T-helper 2 cell (primary cell): ENCODE results near the gene KCNN3.
A peak's percentile ranks its signal among the peaks of the same experiment; 100 is the strongest.

Source experiments
- DNase-seq, 5 experiments: peaks; one replicate each; pipeline versions ENCODE4 v3.0.0 to v3.0.0-alpha.2; 2012 to 2022

Gene KCNN3

DNA sequence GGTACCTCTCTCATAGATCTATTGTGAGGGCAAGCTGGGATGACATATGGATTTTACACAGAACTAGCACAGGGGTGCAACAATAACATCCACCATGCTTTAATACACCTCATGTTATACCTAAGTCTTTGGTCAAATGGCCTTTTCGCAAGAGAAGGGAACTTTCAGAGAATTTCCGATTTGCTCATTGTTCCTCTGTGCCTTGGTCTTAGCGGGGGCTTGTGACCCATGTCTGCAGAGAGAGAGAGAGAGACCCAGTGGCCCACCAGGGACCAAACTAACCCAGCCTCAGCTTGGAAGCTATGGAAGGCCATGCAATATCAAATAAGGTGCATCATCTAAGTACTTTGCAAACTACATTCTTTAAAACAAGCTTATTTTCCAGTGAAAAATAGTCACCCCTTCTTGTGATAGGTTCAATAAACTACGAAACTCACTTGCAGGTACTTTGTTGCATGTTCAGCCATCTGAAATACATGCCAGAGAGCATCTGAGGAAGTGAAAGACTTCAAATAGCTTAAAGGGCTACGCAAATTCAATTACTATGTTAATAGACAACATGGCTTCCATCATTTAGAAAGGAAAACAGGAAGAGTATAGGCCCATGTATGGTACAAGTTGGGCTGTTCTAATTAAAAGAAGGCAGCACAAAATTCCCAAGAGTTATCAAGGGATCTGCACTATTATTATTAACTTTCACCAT is 100.7 kb downstream of the KCNN3 start:
- no peak for DNase-seq

DNA sequence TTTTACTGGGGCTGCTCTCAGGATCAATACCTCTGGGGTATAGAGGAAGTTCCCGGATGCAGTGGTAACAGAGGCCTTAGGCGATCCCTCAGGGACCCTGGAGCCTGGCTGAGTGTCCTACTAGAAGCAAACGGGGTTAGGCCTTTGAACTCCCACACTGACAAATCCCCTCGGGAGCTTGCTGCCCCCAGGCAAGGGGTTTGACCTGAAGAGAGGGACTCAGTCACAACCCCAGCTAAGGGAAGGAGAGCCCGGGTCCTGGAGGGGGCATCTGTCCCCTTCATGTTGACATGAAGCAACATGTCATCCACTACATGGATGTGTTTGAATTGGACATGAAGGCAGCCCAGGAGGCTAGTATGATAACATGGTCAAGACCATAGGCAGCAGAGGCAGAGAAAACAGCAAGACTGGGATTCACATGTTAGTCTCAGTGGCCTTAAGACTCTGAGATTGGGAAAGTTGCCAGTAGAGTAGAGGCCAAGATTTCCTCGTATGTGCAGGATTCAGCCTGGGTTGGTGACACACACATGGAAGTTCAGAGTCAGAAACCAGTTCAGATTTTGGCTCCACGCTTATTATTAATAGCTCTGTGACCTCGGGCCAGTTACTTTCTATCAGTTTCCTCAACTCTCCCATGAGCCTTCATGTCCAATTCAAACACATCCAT is 101.5 kb downstream of the KCNN3 start:
- no peak for DNase-seq

DNA sequence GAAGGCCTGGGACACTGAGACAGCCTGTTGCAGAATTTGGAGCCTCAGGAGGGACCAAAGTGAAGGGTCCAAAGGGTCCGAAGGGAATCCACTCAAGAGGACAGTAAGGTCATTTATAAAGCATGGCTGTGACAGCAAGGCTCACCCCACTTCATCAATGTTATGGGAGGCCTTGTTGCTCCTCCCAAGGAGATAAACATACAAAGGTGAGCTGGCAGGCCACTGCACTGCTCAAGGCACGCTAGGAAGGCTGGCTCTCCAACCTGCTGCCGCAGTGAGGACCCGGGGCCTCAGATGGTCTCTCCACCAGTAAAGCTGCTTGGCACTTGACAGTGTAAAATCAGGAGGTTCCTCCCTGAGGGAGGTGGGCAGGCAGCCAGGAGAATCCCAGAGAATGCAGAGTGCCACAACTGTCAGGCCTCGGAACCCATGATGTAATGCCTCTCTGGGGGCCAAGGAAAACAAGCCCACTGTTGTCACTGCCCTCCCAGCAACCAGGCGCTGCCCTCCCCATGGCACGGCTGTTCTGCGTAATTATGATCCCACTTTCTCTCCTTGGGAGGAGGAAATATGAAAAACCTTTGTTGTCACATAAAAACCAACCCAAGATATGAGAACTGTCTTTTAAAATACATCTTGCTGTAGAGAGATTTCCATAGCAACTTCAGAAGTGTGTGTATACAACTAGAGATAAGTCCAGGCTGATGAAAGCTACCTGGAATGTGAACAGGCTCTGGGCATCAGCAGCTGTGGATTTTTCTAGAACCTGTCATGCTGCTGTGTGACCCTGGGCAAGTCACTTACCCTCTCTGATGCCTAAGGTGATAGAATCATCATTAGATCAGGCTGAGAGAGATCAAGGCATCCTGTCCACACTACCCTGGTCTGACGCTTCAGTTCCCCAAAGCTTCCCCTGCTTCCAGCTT is 102.5 kb downstream of the KCNN3 start:
- no peak for DNase-seq

DNA sequence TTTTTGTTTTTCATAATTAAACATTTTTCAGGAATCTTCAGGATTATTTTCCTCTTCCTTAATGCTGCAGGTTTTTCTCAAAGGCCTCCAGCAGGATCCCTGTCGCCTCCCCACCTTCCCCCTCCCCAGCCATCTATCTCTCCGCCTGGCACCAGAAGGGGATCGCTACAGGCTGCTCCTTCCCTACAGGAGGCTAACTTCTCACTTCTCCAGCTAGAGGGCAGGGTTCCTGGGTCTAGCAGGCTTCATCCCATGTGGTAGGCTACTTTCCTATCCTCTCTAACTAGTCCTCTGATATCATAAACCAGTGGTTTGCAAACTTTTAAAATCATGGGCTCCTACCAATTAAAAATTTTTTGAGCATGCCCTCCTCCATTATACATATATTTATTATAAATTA is 104.1 kb downstream of the KCNN3 start:
- DNase-seq = peak in 1 of 5 experiments; percentile 27

DNA sequence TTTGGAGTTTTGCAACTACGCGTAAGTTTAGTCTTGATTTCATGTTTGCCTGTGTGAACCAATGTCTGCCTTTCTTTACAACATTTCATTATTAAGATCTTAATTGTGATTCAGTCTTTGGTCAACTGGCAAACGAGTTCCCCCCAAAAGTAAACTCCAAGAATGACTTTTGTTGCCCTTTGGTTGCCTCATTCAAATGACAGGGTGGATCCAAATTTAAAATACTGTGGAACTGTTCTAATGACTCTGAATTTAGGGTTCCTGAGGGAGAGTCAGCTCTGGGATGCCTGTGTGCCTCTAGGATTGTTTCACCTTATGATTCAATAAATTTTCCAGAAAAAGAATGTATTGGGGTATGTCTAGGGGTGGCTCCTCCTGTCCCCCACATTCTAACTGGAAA is 105.3 kb downstream of the KCNN3 start:
- no peak for DNase-seq

DNA sequence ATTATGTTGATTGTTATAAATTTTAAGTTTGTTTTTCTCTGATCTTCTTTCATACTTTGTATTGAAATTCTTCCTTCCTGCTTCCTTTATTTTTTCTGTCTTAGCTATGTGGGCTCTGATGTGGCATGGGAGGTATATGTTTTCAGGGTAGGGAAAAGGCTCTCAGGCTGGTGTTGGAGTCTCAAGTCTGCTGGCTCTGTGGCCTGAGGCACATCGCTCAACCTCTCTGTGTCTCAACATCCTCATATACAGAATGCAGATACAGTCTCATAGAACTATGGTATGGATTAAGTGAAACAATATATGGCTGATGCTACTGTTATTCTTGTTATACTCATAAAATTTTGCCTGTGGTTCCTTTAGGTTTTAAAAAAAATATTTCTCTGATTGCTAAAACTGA is 105.9 kb downstream of the KCNN3 start:
- DNase-seq = no peak

DNA sequence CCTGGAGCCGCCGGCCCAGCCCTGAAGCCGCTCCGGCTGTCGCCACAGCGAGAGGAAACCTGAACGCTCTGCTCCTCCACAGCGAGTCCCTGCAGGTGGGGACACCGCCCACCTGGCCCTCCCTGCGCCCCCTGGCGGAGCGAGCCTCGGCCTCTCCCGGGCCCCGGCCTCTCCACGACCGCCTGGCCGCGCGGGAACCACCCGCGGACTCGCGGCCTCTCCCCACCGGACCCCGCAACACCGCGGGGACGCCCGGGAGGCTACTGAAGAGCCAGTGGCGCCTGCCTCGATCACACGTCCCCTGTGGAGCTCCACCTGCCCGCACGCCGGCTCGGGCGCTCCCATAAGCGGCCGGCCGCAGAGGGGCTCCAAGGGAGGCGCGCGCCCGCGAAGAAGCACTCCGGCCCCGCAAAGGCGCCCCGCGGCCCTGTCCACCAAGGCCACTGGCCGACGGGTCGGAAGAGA is 109.6 kb downstream of the KCNN3 start:
- peak; percentile 61 to 79 (median 76) for DNase-seq

DNA sequence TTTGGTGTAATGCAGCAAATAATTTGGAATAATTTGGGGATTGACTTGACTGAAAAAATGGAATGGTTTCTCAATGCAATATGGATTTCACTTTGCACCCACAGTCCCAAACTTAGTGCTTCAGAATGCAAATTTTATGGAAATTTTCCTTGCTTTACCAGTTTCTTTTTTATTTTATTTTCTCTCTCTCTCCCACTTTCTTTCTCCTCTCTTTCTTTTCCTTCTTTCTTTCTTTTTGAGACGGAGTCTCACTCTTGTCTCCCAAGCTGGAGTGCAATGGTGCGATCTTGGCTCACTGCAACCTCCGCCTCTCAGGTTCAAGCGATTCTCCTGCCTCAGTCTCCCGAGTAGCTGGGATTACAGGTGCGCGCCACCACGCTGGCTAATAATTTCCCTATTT is 110.3 kb downstream of the KCNN3 start:
- no peak for DNase-seq

DNA sequence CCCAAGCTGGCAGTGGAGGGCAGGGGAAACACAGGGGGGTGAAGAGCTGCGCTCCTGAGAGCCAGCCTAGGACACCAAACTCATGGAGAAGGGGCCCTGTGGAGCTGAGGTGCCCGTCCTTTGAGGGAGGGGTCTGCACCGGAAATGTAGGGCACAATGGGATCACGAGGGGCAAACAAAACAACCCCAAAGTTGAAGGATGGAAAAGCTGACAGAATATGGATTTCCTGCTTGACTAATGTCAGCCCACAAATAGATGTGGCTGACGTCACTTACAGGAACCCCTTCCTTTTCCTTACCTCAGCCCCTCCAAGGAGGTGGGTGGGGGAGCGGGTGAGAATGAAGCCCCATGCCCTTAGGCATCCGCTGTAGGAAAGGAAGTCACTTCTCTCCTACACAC is 110.9 kb downstream of the KCNN3 start:
- peak in 3 of 5 experiments; percentile 24 to 72 (median 51) for DNase-seq

DNA sequence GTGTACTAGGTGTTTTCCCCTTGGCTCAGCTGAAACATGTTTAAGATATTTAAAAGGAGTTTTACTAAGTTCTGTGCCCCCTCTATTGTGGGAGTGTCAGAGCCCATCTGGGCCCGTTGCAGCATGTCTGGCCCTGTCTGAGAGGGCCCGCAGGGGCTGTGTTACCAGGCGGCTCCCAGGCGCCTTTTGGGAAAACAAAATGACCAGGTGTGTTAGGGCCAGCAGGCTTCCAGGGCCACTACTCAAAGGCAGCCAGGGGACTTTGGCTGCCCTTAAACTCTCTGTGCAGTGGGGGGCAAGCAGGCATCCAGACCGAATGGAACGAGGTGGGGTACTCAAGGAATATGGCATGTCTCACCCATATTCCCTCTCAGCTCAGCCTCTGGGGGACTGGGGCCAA is 111.7 kb downstream of the KCNN3 start:
- no peak for DNase-seq

DNA sequence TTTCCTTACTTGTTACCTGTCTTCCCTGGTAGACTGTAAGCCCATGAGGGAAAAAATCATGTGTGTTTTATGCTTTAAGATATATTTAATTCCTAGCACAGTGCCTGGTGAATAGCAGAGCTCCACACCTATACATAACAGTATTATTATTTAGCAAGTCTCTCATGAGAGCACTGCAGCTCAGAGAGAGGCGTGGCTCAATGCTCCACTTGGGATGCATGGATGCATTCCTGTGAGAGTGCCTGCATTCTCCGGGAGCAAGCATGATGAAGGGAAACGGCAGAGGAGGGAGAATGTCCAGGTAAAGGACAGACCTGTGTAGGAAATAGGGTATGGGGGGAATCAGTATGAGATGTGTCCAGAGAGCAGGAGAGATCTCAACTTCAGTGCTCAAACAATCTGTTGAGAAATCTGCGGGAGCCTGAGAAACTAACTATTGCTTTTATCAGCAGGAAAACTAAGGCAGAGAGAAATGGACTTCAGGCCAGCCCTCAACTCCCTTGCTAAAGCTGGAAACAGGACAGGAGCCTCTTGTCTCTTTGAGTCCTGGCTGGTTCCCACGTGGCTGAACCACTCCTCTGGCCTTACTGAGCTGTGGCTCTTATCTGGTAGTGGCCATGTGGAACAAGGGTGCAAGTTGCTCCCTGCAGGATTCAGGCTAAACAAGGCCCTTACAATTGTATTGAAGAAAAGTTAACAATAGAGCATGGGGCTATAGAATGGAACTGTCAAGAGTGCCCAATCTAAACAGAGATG is 113.1 kb downstream of the KCNN3 start:
- DNase-seq = no peak

DNA sequence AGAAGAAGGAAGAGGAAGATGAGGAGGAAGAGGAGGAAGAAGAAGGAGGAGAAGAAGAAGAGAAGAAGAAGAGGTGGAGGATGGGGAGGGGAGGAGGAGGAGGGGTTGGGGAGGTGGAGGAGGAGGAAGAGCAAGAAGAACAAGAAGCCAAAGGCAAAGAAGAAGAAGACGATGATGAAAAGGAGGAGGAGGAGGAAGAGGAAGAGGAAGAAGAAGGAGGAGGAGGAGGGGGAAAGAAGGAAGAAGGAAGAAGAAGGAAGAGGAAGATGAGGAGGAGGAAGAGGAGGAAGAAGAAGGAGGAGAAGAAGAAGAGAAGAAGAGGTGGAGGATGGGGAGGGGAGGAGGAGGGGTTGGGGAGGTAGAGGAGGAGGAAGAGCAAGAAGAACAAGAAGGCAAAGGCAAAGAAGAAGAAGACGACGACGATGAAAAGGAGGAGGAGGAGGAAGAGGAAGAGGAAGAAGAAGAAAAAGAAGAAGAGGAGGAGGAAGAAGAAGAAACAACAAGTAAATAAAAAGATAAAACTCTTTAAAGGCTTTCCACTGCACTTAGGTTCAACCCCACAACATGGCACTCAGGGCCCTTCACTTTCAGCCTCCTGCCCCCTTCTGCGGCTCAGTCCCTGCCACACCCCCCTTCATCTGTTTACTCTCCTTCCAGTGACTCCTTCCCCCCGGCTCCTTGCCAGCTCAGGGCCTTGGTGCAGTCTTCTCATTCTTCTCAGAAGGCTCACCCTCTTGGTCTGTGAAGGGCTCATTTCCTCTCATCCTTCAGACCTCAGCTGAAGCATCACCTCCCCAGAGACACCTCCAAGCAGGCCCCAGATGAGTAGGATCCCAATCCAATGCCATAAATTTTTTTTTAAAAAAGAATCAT is 114.0 kb downstream of the KCNN3 start:
- DNase-seq = no peak

DNA sequence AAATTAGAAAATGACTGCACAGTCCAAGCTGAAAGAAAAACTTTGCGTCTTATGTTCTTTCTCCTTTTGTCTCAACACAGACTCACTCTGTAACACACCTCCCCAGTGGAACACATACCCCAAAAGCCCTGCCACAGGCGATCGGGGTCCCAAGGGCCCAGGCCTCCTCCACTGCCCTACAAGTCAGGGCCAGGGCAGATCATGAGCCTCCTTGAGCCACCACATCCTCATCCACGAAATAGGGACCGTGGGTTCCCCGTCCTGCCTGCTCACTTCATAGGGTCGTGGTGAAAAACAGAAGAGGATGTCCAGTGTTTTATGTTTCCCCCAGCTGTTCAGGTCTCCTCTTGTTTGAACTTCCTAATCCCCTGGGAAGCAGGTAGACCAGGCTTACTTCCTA is 116.7 kb downstream of the KCNN3 start:
- no peak for DNase-seq

DNA sequence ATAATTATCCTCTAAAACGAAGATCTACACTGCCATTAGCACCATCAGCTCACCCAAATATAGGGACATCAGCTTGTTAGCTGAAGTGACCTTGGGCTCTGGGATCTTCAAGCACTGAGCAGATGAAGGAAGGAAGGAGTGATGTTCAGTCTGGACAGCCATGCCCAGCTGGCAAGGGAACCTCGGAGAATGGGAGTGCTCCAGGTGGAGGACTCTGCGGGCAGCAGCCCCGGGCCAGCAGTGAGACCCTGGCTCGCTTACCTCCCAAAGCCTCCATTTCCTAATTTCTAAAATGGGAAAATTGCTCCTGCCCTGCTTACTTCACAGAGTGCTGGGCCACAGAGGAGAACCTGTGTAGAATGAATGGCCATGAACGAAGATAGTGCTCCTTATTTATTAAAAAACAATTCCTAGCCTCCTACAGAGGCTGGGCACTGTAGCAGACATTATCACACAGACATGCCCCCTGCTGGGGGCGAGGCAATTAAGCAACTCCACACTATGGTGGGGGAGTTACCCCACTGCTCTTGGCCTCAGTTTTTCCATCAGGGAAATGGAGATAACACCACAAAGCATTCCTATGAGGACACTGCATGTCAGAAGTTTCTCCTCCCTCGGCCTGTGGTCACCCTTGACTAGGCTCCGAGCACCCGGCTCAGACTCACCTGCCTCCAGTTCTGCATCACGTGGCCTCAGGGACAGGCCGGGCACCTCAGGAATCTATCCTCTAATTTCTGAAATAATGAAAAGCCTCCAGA is 117.6 kb downstream of the KCNN3 start:
- DNase-seq = peak in 1 of 5 experiments; percentile 30

DNA sequence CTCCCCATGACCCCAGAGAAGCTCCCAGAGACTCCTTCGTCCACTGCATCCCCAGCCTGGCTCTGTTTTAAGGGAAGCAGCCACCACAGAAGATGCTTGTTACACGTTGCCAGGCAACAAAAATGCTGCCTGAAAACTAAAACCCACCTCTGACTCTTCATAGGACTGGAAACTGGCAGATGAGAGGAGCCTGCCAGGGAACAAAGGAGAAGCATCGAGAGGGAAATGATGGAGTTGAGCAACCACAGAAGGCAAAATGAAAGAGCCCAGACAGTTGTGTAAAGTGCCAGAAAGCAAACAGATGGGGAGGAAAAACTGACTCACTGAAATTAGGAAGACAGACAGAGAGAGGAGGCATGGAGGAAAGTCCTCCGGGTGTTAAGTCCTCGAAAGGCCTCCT is 118.4 kb downstream of the KCNN3 start:
- no peak for DNase-seq

DNA sequence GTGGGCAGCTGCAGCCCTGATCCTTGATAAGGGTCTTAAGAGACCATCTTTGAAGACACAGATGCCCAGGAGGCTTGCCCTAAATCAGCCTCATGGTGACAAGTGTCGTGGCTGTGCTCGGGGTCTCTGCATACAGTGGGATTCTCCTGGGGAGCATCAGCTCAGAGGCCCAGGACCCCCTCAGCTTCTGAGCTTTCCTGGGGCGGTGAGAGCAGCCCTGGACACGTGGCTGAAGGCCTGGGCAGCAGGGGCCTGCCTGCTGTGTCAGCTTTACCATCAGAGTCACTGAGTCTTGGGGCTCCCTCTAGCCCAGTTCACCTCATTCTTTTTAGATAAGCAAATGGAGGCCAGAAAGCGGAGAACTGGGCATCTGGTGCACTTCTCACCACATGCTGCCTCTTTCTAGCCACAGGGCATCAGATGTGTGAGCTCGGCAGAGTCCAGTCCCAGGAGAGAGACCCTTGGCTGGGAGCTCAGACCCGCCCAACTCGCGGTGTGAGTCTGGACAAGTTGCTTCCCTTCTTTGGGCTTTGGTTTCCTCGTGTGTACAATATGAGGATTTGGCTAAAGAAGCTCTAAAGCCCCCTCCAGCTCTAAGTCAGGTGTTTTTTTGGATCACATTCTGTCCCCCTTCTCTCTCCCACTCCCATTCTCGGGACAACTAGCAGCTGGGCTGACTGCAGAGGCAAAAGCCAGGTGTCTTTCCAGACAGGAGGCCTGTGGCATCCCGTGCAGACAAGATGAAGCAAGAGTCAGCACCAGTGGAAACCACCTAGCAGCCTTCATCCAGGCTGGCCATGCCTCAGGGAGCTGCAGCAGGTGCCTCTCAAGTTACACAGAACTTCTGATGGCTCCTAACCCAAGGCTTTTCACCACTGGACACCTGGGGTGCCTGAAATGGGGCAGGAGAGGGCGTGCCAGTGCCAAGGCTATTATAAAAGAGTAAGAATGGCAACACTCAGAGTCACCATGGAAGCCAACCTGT is 119.1 kb downstream of the KCNN3 start:
- no peak for DNase-seq

DNA sequence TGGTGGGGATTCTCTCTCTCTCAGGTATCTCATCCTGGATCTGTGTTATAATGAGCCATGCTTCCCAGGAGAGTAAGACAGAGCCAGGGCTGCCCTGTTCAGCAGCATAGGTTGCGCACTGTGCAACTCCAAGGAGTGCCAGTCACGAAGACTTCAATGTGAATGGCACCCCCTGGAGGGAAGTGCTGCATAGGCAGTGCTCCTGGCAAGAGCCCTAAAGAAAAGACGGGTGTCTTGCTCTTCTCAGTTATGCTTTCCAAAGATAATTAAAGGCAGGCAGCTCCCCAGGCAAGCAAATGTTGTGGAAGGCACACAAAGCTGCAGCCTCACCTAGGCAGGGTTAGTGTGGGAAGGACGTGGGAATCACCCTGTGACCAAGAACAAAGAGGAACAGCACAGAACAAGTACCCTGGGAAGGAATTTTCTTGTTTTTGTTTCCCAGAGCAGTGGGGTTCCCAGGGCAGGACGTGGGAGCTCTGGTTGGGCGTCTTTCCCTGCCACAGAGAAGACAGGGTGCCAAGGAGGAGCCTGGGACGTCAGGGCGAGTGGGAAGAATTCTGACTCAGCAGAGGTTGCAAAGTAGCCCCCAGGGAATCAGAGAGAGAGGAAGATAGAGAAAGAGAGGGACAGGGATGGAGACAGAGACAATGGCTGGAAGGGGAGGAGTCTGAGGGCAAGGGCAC is 120.9 kb downstream of the KCNN3 start:
- peak in 1 of 5 experiments; percentile 72 for DNase-seq

DNA sequence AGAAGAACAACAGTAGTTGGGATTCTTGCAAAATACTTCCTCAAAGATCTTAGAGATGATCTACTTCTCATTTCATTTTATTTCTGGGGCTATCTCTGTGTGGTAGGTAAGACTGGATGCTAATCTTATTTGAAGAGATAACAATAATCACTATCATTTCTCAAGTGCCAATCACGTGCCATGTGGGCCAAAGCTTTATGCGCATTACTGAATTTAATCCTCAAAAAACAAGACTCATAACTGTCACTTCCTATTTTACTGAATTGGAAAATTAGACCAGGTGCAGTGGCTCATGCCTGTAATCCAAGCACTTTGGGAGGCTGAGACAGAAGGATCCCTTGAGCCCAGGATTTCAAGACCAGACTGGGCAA is 121.7 kb downstream of the KCNN3 start:
- DNase-seq = no peak
